Trophoblast cell (in vitro differentiated cells and primary cell): Measurements from ENCODE around the gene MRPS11.

Experiments used
- DNase-seq, 2 donors: peaks; one replicate each; pipeline ENCODE4 v3.0.0-alpha.2; 2016
- H2AFZ ChIP-seq: 2 replicates; pipeline ENCODE4 v1.6.1; 2013; ENCODE audit warnings: low read length, moderate library complexity, mild to moderate bottlenecking; ENCODE audit not compliant: insufficient read depth, poor library complexity
- H2AK5ac ChIP-seq: 2 replicates; pipeline ENCODE4 v1.6.1; 2013; ENCODE audit warnings: mild to moderate bottlenecking, low read length
- H2BK120ac ChIP-seq: 2 replicates; pipeline ENCODE4 v1.6.1; 2013; ENCODE audit warnings: low read length, mild to moderate bottlenecking, moderate library complexity; ENCODE audit not compliant: insufficient read depth, poor library complexity
- H2BK12ac ChIP-seq: 2 replicates; pipeline ENCODE4 v1.6.1; 2013; ENCODE audit warnings: mild to moderate bottlenecking, low read length, moderate library complexity
- H2BK5ac ChIP-seq: 2 replicates; pipeline ENCODE4 v1.6.1; 2013; ENCODE audit warnings: low read length, low read depth, moderate library complexity, mild to moderate bottlenecking; ENCODE audit not compliant: poor library complexity
- H3K14ac ChIP-seq: 2 replicates; pipeline ENCODE4 v1.6.1; 2013; ENCODE audit warnings: mild to moderate bottlenecking, low read length
- H3K18ac ChIP-seq: 2 replicates; pipeline ENCODE4 v1.6.1; 2013; ENCODE audit warnings: mild to moderate bottlenecking, low read length
- H3K23ac ChIP-seq: 2 replicates; pipeline ENCODE4 v1.6.1; 2013; ENCODE audit warnings: low read length
- H3K27ac ChIP-seq: 2 replicates; pipeline ENCODE4 v1.5.1; 2013; ENCODE audit warnings: low read depth, mild to moderate bottlenecking, inconsistent platforms, low read length, moderate library complexity
- H3K27me3 ChIP-seq: 2 replicates; pipeline ENCODE4 v1.6.1; 2013; ENCODE audit warnings: inconsistent platforms, mild to moderate bottlenecking, low read length, moderate library complexity; ENCODE audit not compliant: insufficient read depth
- H3K36me3 ChIP-seq, 2 experiments: 1 replicate in 1 of 2; 2 replicates in 1 of 2; pipeline ENCODE4 v1.6.1; 2013; ENCODE audit warnings: low read length in 2 of 2, mild to moderate bottlenecking in 2 of 2, moderate library complexity in 1 of 2; ENCODE audit not compliant: insufficient read depth in 2 of 2, control insufficient read depth in 1 of 2
- H3K4ac ChIP-seq: 2 replicates; pipeline ENCODE4 v1.6.1; 2013; ENCODE audit warnings: low read depth, mild to moderate bottlenecking, low read length, moderate library complexity
- H3K4me1 ChIP-seq, 2 experiments: 1 replicate in 1 of 2; 2 replicates in 1 of 2; pipeline ENCODE4 v1.6.1; 2013; ENCODE audit warnings: low read length in 2 of 2, mild to moderate bottlenecking in 2 of 2, moderate library complexity in 1 of 2; ENCODE audit not compliant: insufficient read depth in 2 of 2, control insufficient read depth in 1 of 2
- H3K4me2 ChIP-seq: 2 replicates; pipeline ENCODE4 v1.6.1; 2013; ENCODE audit warnings: inconsistent platforms, mild to moderate bottlenecking, low read length, moderate library complexity
- H3K4me3 ChIP-seq: 2 replicates; pipeline ENCODE4 v1.5.1; 2013; ENCODE audit warnings: mild to moderate bottlenecking, low read depth, low read length, inconsistent platforms
- H3K79me1 ChIP-seq: one replicate; pipeline ENCODE4 v1.6.1; 2013; ENCODE audit warnings: low read length
- H3K79me2 ChIP-seq: 2 replicates; pipeline ENCODE4 v1.6.1; 2013; ENCODE audit warnings: low read length, mild to moderate bottlenecking; ENCODE audit not compliant: control insufficient read depth, insufficient read depth, poor library complexity
- H3K9ac ChIP-seq: 2 replicates; pipeline ENCODE4 v1.6.1; 2013; ENCODE audit warnings: mild to moderate bottlenecking, low read length
- H3K9me3 ChIP-seq: 2 replicates; pipeline ENCODE4 v1.6.1; 2013; ENCODE audit warnings: low read depth, mild to moderate bottlenecking, control low read depth, inconsistent platforms, low read length; ENCODE audit not compliant: insufficient read depth
- H4K12ac ChIP-seq: 2 replicates; pipeline ENCODE4 v1.6.1; 2013; ENCODE audit warnings: low read depth, mild to moderate bottlenecking, low read length, moderate library complexity
- H4K8ac ChIP-seq: 2 replicates; pipeline ENCODE4 v1.6.1; 2013; ENCODE audit warnings: low read depth, mild to moderate bottlenecking, low read length, moderate library complexity
- H4K91ac ChIP-seq: one replicate; pipeline ENCODE4 v1.6.1; 2013; ENCODE audit warnings: low read depth, mild to moderate bottlenecking, low read length, moderate library complexity
- WGBS: extraction: QIAGEN DNeasy Blood & Tissue Kit; methylation state at CpG from one replicate; pipeline ENCODE4 v1.1.7; 2013; ENCODE audit warnings: missing lambda C conversion rate; ENCODE audit not compliant: insufficient read length, insufficient coverage; ENCODE audit errors: extremely low coverage; 5-methylcytosine and 5-hydroxymethylcytosine counted together

MRPS11 gene

GRCh38 chr15:88449581-88449980 is 17.9 kb upstream of the MRPS11 start:
- peak overlapping the region; percentile 25 for H3K4me3 ChIP-seq
- no peak overlapping the region for H2AFZ ChIP-seq
- H2BK12ac ChIP-seq = no peak overlapping the region
- no peaks in the 10 kb centered on the region for H3K9me3 ChIP-seq
- no peak overlapping the region for H3K18ac ChIP-seq
- no CpG with 5 or more reads among the region's 8 CpGs for WGBS
- H3K79me1 ChIP-seq = no peaks in the 10 kb centered on the region
- H3K9ac ChIP-seq = no peak overlapping the region
- no peak overlapping the region for H3K4ac ChIP-seq
- H3K14ac ChIP-seq = no peak overlapping the region
- no peak overlapping the region for H3K4me2 ChIP-seq
- H4K12ac ChIP-seq = no peak overlapping the region
- no peaks in the 10 kb centered on the region for H3K36me3 ChIP-seq
- no peak overlapping the region for H2BK120ac ChIP-seq
- H3K4me1 ChIP-seq = peaks cover 0 to 2% of the 10 kb centered on the region in 2 experiments
- H3K27me3 ChIP-seq = no peaks in the 10 kb centered on the region
- H3K23ac ChIP-seq = no peak overlapping the region
- H4K91ac ChIP-seq = no peak overlapping the region
- H2AK5ac ChIP-seq = no peak overlapping the region
- H4K8ac ChIP-seq = no peak overlapping the region
- DNase-seq = no peak
- no peaks in the 10 kb centered on the region for H3K79me2 ChIP-seq
- no peak overlapping the region for H2BK5ac ChIP-seq
- no peak overlapping the region for H3K27ac ChIP-seq

GRCh38 chr15:88450125-88450798 is 17.2 kb upstream of the MRPS11 start:
- Histone ChIP-seq H3K4me1 (peaks cover 3 to 9% of the 10 kb centered on the region in 2 experiments), H3K4me3 (no peak overlapping the region), H3K9me3 (no peaks in the 10 kb centered on the region)

DNA sequence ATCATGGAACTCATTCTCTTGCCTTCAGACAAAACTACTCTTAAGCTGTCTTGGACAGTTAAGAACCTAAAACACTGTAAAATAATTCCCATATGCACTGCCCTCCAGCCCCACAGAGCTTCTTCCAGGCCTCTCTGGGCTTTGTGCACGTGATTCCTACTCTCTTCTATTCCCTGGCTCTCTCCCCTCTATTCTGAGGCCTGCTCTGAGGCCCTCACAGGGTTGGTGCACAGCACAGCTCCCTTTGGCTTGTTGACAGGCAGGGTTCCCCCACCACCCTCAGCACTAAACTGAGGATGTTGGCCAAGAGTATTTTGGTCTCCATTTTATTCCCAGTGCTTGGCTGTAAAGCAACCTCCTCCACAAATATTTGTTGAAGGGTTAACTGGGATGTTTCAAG is 13.9 kb upstream of the MRPS11 start:
- H3K36me3 ChIP-seq = peaks cover 4 to 5% of the 10 kb centered on the region in 2 experiments
- no CpG with 5 or more reads among the region's 1 CpG for WGBS
- no peak overlapping the region for H3K9ac ChIP-seq
- no peaks in the 10 kb centered on the region for H3K79me1 ChIP-seq
- no peak overlapping the region for H2AK5ac ChIP-seq
- H2BK5ac ChIP-seq = no peak overlapping the region
- no peak overlapping the region for H2BK120ac ChIP-seq
- no peak overlapping the region for H2BK12ac ChIP-seq
- no peak overlapping the region for H3K4ac ChIP-seq
- H2AFZ ChIP-seq = no peak overlapping the region
- H3K18ac ChIP-seq = no peak overlapping the region
- no peak overlapping the region for H3K23ac ChIP-seq
- no peaks in the 10 kb centered on the region for H3K27me3 ChIP-seq
- no peak overlapping the region for H4K91ac ChIP-seq
- H4K8ac ChIP-seq = no peak overlapping the region
- no peak for DNase-seq
- H3K4me1 ChIP-seq = peaks cover 3 to 10% of the 10 kb centered on the region in 2 experiments
- H3K79me2 ChIP-seq = no peaks in the 10 kb centered on the region
- H3K4me3 ChIP-seq = no peak overlapping the region
- H3K4me2 ChIP-seq = no peak overlapping the region
- H3K27ac ChIP-seq = no peak overlapping the region
- H3K9me3 ChIP-seq = no peaks in the 10 kb centered on the region
- no peak overlapping the region for H4K12ac ChIP-seq
- H3K14ac ChIP-seq = no peak overlapping the region

More at GRCh38 chr15:88450125-88450798, 17.2 kb upstream of the MRPS11 start:
- peak; percentile 60 to 78 for DNase-seq
- no CpG with 5 or more reads among the region's 12 CpGs for WGBS
- Histone ChIP-seq H3K27me3 (no peaks in the 10 kb centered on the region), H2BK5ac (no peak overlapping the region), H4K8ac (no peak overlapping the region), H4K12ac (no peak overlapping the region), H4K91ac (no peak overlapping the region), H3K27ac (no peak overlapping the region), H3K18ac (no peak overlapping the region), H2AK5ac (no peak overlapping the region), H2AFZ (no peak overlapping the region), H3K4ac (no peak overlapping the region), H3K79me1 (no peaks in the 10 kb centered on the region), H3K23ac (no peak overlapping the region), H2BK12ac (no peak overlapping the region), H3K4me2 (no peak overlapping the region), H3K36me3 (no peaks in the 10 kb centered on the region), H3K9ac (no peak overlapping the region), H2BK120ac (no peak overlapping the region), H3K14ac (no peak overlapping the region), H3K79me2 (no peaks in the 10 kb centered on the region)

- H3K79me1 ChIP-seq = no peaks in the 10 kb centered on the region
- H3K9me3 ChIP-seq = no peaks in the 10 kb centered on the region
These were observed 13.3 kb upstream of the MRPS11 start for GRCh38 chr15:88454236-88454635.

More at GRCh38 chr15:88454236-88454635, 13.3 kb upstream of the MRPS11 start:
- no peaks in the 10 kb centered on the region for H3K27me3 ChIP-seq
- no peak overlapping the region for H3K4me2 ChIP-seq
- no peak overlapping the region for H3K4me3 ChIP-seq
- H3K79me2 ChIP-seq = no peaks in the 10 kb centered on the region
- no peak overlapping the region for H2BK120ac ChIP-seq
- peaks cover 6 to 8% of the 10 kb centered on the region in 2 experiments for H3K36me3 ChIP-seq
- no peak overlapping the region for H3K14ac ChIP-seq
- no peak overlapping the region for H3K4ac ChIP-seq
- no peak overlapping the region for H2BK12ac ChIP-seq
- no peak overlapping the region for H3K18ac ChIP-seq
- no peak overlapping the region for H4K91ac ChIP-seq
- H3K4me1 ChIP-seq = peaks cover 3 to 12% of the 10 kb centered on the region in 2 experiments
- no peak overlapping the region for H2AK5ac ChIP-seq
- no peak overlapping the region for H4K8ac ChIP-seq
- no peak overlapping the region for H4K12ac ChIP-seq
- DNase-seq = no peak
- no CpG with 5 or more reads among the region's 1 CpG for WGBS
- no peak overlapping the region for H2BK5ac ChIP-seq
- no peak overlapping the region for H3K9ac ChIP-seq
- no peak overlapping the region for H2AFZ ChIP-seq
- H3K23ac ChIP-seq = no peak overlapping the region
- H3K27ac ChIP-seq = no peak overlapping the region
